ENCODE results near the gene TMEM145. TPM values are rescaled to one million over a fixed set of nuclear protein-coding genes. Genes with fewer than 3 reads are reported as not detected.
A peak's percentile ranks its signal among the peaks of the same experiment; 100 is the strongest.
"Not testable (repeated sequence)": the region's sequence is repeated elsewhere in the genome, so short reads cannot be mapped to it uniquely, and the experiment has no call there.

The TMEM145 gene
- total RNA-seq = not detected

DNA sequence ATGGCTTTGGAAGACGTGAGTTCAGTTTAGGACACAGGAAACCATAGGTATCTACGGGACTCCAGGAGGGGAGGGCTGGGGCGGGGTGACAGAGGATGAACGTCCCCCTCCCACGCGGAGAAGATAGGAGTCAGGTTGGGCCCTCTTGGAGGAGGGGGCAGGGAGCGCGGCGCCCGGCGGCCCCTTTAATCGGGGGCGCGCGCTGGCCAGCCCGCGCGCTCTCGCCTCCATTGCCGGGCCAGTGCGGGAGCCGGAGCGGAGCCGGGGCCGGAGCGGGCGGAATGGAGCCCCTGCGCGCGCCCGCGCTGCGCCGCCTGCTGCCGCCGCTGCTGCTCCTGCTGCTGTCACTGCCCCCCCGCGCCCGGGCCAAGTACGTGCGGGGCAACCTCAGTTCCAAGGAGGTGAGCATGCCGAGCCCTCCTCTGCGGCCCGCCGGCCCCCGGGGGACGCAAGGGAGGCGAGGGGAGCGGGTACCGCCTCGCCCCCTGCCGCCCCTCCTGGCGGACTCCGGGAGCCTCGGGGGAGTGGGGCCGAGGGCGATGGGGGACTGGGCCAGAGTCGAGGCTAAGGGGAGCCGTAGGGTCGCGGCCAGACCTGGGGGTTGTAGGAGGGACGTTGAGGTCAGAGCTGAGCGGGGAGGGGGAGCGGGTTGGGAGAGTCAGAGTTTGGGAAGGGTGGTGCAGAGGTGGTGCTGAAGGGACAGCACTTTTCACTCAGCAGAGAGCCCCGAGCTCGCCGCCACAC is at the start of gene TMEM145:
Gene TMEM145 (plus strand): TSS at position 214 of the 744 bp plus-strand sequence. CDS start 68 bp downstream, at position 282.
- H3K9me3 ChIP-seq = no peaks in the 10 kb centered on the region
- H3K4me1 ChIP-seq = peaks cover 12 to 20% (median 17%) of the 10 kb centered on the region in 4 donors
- no peak for DNase-seq (ENCODE audit: extremely low spot score)
- H3K4me3 ChIP-seq = peak within 1 kb of the TSS; percentile 55 to 58 (median 56)
- H3K27me3 ChIP-seq = peaks cover 0 to 45% (median 9%) of the 10 kb centered on the region in 4 donors
- TF ChIP-seq, protein P1, sequence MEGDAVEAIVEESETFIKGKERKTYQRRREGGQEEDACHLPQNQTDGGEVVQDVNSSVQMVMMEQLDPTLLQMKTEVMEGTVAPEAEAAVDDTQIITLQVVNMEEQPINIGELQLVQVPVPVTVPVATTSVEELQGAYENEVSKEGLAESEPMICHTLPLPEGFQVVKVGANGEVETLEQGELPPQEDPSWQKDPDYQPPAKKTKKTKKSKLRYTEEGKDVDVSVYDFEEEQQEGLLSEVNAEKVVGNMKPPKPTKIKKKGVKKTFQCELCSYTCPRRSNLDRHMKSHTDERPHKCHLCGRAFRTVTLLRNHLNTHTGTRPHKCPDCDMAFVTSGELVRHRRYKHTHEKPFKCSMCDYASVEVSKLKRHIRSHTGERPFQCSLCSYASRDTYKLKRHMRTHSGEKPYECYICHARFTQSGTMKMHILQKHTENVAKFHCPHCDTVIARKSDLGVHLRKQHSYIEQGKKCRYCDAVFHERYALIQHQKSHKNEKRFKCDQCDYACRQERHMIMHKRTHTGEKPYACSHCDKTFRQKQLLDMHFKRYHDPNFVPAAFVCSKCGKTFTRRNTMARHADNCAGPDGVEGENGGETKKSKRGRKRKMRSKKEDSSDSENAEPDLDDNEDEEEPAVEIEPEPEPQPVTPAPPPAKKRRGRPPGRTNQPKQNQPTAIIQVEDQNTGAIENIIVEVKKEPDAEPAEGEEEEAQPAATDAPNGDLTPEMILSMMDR (IDR thresholded peaks at IDR 0.05) = peak in 2 of 3 experiments; percentile 17 to 22
- no peak for TF ChIP-seq EP300 (IDR thresholded peaks at IDR 0.05)
- TF ChIP-seq POLR2A (IDR thresholded peaks at IDR 0.05; ENCODE audit: low read depth) = no peak
- TF ChIP-seq POLR2AphosphoS5 (IDR thresholded peaks at IDR 0.05) = no peak
- intact Hi-C loops (cut with DNase I) = no loop called here
- WGBS = 3% methylated on average over 30 of the region's 67 CpGs
- H3K36me3 ChIP-seq = no peaks in the 10 kb centered on the region
- no peak within 1 kb of the TSS for H3K27ac ChIP-seq (replicated peaks in 1 of 4)

DNA sequence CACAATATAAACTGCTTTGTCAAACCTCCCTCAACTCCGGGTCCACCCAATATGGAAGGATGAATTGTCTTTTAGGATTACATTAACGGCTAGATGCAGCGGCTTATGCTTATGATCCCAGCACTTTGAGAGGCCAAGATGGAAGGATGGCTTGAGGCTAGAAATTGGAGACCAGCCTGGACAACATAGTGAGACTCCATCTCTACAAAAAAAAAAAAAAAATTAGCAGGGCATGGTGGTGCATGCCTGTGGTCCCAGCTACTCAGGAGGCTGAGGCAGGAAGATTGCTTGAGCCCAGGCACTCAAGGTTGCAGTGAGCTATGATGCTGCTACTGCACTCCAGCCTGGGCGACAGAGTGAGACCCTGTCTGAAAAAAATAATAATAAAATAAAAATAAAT is 47.0 kb upstream of the TMEM145 start:
- DNase-seq (ENCODE audit: extremely low spot score); H3K9me3 ChIP-seq; H3K4me3 ChIP-seq; H3K27me3 ChIP-seq; H3K36me3 ChIP-seq; H3K27ac ChIP-seq (replicated peaks in 1 of 4); intact Hi-C loops (cut with DNase I): not testable (repeated sequence)
- 92% methylated on average over 4 of the region's 4 CpGs for WGBS
- peaks cover 19 to 25% (median 23%) of the 10 kb centered on the region in 4 donors for H3K4me1 ChIP-seq

GRCh38 chr19:42266928-42267603 is 46.0 kb upstream of the TMEM145 start:
- peaks cover 25 to 34% (median 33%) of the 10 kb centered on the region in 4 donors for H3K4me1 ChIP-seq
- DNase-seq (ENCODE audit: extremely low spot score); H3K4me3 ChIP-seq; H3K36me3 ChIP-seq; H3K27me3 ChIP-seq; intact Hi-C loops (cut with DNase I); H3K9me3 ChIP-seq: not testable (repeated sequence)
- peak overlapping the region in 2 of 4 donors; percentile 95 to 99 for H3K27ac ChIP-seq (replicated peaks in 1 of 4)
- 90% methylated on average over 25 of the region's 25 CpGs for WGBS

GRCh38 chr19:42267644-42268141 is 45.4 kb upstream of the TMEM145 start:
- TF ChIP-seq EP300 (IDR thresholded peaks at IDR 0.05) = no peak
- TF ChIP-seq, protein P1 (IDR thresholded peaks at IDR 0.05) = no peak
- no peak for TF ChIP-seq POLR2A (IDR thresholded peaks at IDR 0.05; ENCODE audit: low read depth)
- TF ChIP-seq POLR2AphosphoS5 (IDR thresholded peaks at IDR 0.05) = no peak
- H3K27ac ChIP-seq (replicated peaks in 1 of 4) = peak overlapping the region; percentile 92 to 99 (median 96)
- intact Hi-C loops (cut with DNase I) = no loop called here
- no peaks in the 10 kb centered on the region for H3K27me3 ChIP-seq
- peaks cover 25 to 40% (median 35%) of the 10 kb centered on the region in 4 donors for H3K4me1 ChIP-seq
- WGBS = 7% methylated on average over 13 of the region's 13 CpGs
- H3K4me3 ChIP-seq = peak overlapping the region; percentile 65 to 76 (median 70)
- DNase-seq (ENCODE audit: extremely low spot score) = no peak
- no peaks in the 10 kb centered on the region for H3K9me3 ChIP-seq
- peaks cover 7 to 12% (median 12%) of the 10 kb centered on the region in 4 donors for H3K36me3 ChIP-seq

GRCh38 chr19:42268142-42268703 is 44.9 kb upstream of the TMEM145 start:
- Histone ChIP-seq H3K9me3 (no peaks in the 10 kb centered on the region), H3K27ac (replicated peaks in 1 of 4) (peak overlapping the region; percentile 92 to 99 (median 96)), H3K27me3 (no peaks in the 10 kb centered on the region), H3K4me3 (peak overlapping the region; percentile 65 to 76 (median 70)), H3K36me3 (peaks cover 12 to 18% (median 17%) of the 10 kb centered on the region in 4 donors), H3K4me1 (peaks cover 25 to 44% (median 37%) of the 10 kb centered on the region in 4 donors)
- TF ChIP-seq EP300 (IDR thresholded peaks at IDR 0.05) = no peak
- TF ChIP-seq, protein P1 (IDR thresholded peaks at IDR 0.05) = no peak
- peak; percentile 92 to 96 for TF ChIP-seq POLR2AphosphoS5 (IDR thresholded peaks at IDR 0.05)
- TF ChIP-seq POLR2A (IDR thresholded peaks at IDR 0.05; ENCODE audit: low read depth) = peak; percentile 58
- intact Hi-C loops (cut with DNase I) = no loop called here
- WGBS = under 1% methylated on average over 21 of the region's 46 CpGs
- DNase-seq (ENCODE audit: extremely low spot score) = peak; percentile 100

All from esophagus muscularis mucosa (tissue), 4 donors.